ENCODE results near the gene COL5A2.

Gene COL5A2

GRCh38 chr2:189183170-189183569 lies 3.6 kb upstream of the COL5A2 start:
- DNase-seq (ENCODE audit: low read depth, low spot score), result no peak
- H3K4me3 ChIP-seq (ENCODE audit: low read length), result no peak overlapping the region

GRCh38 chr2:189181706-189182105 lies 2.1 kb upstream of the COL5A2 start:
- no peak overlapping the region for H3K4me3 ChIP-seq (ENCODE audit: low read length)
- no peak for DNase-seq (ENCODE audit: low read depth, low spot score)

- no peak overlapping the region for H3K4me3 ChIP-seq (ENCODE audit: low read length)
- no peak for DNase-seq (ENCODE audit: low read depth, low spot score)
These were observed 613 bp downstream of the COL5A2 start for GRCh38 chr2:189178726-189179569.

GRCh38 chr2:189178054-189178453 lies 1.5 kb downstream of the COL5A2 start:
- no peak for DNase-seq (ENCODE audit: low read depth, low spot score)
- no peak overlapping the region for H3K4me3 ChIP-seq (ENCODE audit: low read length)

- no peak overlapping the region for H3K4me3 ChIP-seq (ENCODE audit: low read length)
These were observed 2.2 kb downstream of the COL5A2 start for GRCh38 chr2:189177251-189177840.

GRCh38 chr2:189176516-189176915 lies 3.0 kb downstream of the COL5A2 start:
- H3K4me3 ChIP-seq (ENCODE audit: low read length), result no peak overlapping the region

More at GRCh38 chr2:189177251-189177840, 2.2 kb downstream of the COL5A2 start:
- DNase-seq (ENCODE audit: low read depth, low spot score), result no peak

GRCh38 chr2:189175869-189176433 lies 3.6 kb downstream of the COL5A2 start:
- no peak overlapping the region for H3K4me3 ChIP-seq (ENCODE audit: low read length)
- DNase-seq (ENCODE audit: low read depth, low spot score), result no peak

More at GRCh38 chr2:189176516-189176915, 3.0 kb downstream of the COL5A2 start:
- DNase-seq (ENCODE audit: low read depth, low spot score), result no peak

- H3K4me3 ChIP-seq (ENCODE audit: low read length), result no peak overlapping the region
- DNase-seq (ENCODE audit: low read depth, low spot score), result no peak
These were observed 7.5 kb downstream of the COL5A2 start for GRCh38 chr2:189171956-189172609.

- no peak for DNase-seq (ENCODE audit: low read depth, low spot score)
- no peak overlapping the region for H3K4me3 ChIP-seq (ENCODE audit: low read length)
These were observed 10.6 kb downstream of the COL5A2 start for GRCh38 chr2:189168856-189169499.

GRCh38 chr2:189165656-189166380 lies 13.7 kb downstream of the COL5A2 start:
- H3K4me3 ChIP-seq (ENCODE audit: low read length), result no peak overlapping the region
- DNase-seq (ENCODE audit: low read depth, low spot score), result no peak

GRCh38 chr2:189164746-189165145 lies 14.8 kb downstream of the COL5A2 start:
- H3K4me3 ChIP-seq (ENCODE audit: low read length), result no peak overlapping the region
- no peak for DNase-seq (ENCODE audit: low read depth, low spot score)

GRCh38 chr2:189163889-189164288 lies 15.7 kb downstream of the COL5A2 start:
- H3K4me3 ChIP-seq (ENCODE audit: low read length), result no peak overlapping the region
- DNase-seq (ENCODE audit: low read depth, low spot score), result no peak

- no peak overlapping the region for H3K4me3 ChIP-seq (ENCODE audit: low read length)
- DNase-seq (ENCODE audit: low read depth, low spot score), result no peak
These were observed 17.0 kb downstream of the COL5A2 start for GRCh38 chr2:189162566-189162965.

- H3K4me3 ChIP-seq (ENCODE audit: low read length), result no peak overlapping the region
- no peak for DNase-seq (ENCODE audit: low read depth, low spot score)
These were observed 17.7 kb downstream of the COL5A2 start for GRCh38 chr2:189161894-189162293.

GRCh38 chr2:189159717-189160116 lies 19.8 kb downstream of the COL5A2 start:
- no peak for DNase-seq (ENCODE audit: low read depth, low spot score)

GRCh38 chr2:189159273-189159672 lies 20.3 kb downstream of the COL5A2 start:
- no peak overlapping the region for H3K4me3 ChIP-seq (ENCODE audit: low read length)
- DNase-seq (ENCODE audit: low read depth, low spot score), result no peak

More at GRCh38 chr2:189159717-189160116, 19.8 kb downstream of the COL5A2 start:
- H3K4me3 ChIP-seq (ENCODE audit: low read length), result no peak overlapping the region

- no peak overlapping the region for H3K4me3 ChIP-seq (ENCODE audit: low read length)
- no peak for DNase-seq (ENCODE audit: low read depth, low spot score)
These were observed 21.6 kb downstream of the COL5A2 start for GRCh38 chr2:189157939-189158338.

GRCh38 chr2:189157456-189157855 lies 22.1 kb downstream of the COL5A2 start:
- no peak for DNase-seq (ENCODE audit: low read depth, low spot score)
- no peak overlapping the region for H3K4me3 ChIP-seq (ENCODE audit: low read length)

GRCh38 chr2:189155795-189156194 lies 23.8 kb downstream of the COL5A2 start:
- H3K4me3 ChIP-seq (ENCODE audit: low read length), result no peak overlapping the region
- no peak for DNase-seq (ENCODE audit: low read depth, low spot score)

All from Jurkat, Clone E6-1 (cell line).